T1000 (cell line): ENCODE results near the gene AZIN2.

Source experiments
- DNase-seq: peaks from one replicate; lab custom pipeline; 2025; ENCODE audit warnings: mixed read lengths; lab: John Stamatoyannopoulos, UW

The AZIN2 gene

DNA sequence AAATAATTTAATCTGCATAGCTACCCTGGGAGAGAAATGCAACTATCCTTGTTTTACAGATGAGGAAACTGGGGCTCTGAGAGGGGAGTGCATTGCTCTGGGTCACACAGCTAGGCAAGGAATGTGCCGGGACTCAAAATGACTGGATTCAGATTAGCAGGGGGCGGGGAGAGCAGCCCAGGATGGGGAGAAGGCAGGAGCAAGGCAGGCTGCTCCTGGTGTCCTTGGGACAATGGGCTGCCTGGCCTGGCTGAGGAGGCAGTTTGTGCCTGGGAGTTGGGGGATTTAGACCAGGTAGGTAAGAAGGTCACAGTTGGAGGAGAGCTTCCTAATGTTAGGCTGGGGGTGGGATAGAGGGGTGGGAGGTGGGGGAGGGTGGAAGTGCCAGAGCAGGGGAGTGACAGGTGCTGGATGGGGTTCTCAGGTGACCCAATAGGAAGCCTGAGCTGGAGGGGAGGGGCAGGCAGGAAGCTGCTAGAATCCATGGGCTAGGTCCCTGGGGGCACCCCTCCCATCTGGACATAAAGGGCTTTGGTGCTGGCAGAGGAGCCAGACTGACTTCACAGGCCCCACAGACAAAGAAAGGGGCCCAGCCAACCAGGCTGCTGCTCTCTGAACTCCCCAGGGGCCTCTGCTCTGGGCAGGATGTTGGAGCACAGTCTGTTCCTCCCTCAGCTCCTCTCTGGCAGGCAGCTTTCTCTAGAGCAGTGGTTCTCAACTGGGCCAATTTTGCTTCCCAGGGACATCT is 71.9 kb downstream of the AZIN2 start:
- no peak for DNase-seq

DNA sequence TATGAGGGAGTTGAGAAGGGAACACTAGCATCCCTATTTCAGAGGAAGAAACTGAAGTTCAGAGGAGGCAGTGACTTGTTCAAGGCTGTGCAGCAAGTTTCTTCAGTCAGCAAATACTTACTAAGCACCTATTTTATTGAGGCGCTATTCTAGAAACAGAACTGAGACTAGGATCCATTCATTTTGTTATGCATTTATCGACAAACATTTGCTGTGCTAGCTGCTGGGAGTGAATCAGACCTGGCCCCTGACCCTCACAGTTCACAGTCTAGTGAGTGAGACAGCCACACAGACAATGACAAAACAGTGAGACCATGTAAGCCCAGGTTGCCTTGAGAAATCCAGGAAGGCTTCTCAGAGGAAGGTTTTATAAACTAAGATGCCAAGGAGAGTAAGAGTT is 72.7 kb downstream of the AZIN2 start:
- no peak for DNase-seq

DNA sequence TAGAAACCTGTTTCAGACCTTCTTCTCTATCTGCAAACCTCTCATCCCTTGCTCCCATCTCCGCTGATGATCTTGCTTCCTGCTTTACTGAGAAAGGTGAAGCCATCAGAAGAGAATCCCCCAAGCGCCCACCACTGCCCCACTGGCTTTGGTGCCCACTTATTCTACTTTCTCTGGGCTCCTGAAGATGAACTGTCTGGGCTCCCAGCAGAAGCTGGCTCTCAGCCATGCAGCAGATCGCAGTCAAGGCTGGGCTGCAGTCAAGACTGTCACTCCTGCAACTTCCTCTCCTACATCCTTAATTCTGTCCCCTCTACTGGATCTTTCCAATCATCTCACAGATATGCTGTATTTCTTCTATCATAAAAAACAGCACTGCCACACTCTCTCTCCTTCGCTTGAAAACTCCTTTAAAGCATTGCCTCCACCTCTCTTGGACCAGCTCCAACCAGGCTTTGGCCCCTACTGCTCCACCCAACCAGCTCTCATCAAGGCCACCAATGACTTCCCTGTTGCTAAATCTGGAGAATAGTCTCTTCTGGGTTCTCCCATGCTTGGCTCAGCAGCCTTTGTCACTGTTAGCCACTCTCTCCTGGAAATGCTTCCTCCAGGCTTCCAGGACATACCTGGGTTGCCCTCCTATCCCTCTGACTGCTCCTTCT is 75.1 kb downstream of the AZIN2 start:
- DNase-seq: no peak

DNA sequence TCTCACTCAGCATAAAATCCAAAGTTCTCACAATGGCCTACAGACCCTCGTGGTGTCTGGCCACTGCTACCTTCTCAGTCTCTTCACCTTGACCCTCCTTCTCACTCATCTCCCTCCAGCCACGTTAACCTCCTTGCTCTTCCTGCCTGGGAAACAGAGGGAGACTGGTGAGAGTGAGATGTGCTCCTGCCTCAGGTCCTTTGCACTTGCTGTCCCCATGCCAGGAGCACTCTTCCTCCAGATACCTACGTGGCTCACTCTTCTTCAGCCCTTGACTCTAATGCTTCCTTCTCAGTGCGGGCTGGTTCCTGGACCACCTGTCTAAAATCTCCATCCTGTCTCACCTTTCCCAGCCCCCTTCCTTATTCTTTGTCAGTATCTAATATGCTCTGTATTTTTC is 76.2 kb downstream of the AZIN2 start:
- no peak for DNase-seq

DNA sequence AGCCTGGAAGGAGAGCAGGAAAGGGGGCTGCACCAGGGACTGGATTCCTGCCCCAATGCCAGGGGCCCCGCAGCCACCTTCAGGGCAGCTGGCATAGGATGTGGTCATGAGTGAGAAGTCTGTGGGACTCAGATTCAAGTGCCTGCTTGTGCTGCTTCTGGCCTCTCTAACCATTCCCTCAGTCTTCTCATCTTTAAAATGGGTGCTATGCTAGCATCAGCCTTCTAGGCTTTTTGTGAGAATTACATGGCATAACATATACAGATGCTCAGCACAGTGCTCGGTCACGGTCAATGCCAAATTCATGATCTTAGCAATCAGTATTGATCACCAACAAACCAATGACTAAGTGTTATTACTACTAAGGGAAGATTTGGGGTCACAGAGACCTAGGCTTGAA is 77.4 kb downstream of the AZIN2 start:
- DNase-seq: no peak

DNA sequence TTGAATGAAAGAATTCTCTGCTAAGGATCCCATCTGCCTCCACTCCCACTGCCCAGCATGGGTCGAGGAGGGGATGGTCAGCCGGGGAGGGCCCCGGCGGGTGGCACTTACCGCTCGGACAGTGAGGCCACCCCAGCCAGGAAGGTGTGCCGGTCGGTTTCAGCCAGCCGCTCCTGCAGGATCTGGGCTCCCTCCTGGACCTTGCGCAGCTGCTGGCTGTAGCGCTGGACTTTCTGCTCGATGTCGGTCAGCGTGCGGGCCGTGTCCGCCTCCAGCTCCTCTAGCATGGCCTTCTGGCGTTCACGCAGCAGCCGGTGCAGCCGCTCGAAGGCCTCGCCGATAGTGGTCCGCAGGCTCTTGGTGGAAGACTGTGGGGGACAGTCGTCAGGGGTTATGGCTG is 78.6 kb downstream of the AZIN2 start:
- DNase-seq: no peak

DNA sequence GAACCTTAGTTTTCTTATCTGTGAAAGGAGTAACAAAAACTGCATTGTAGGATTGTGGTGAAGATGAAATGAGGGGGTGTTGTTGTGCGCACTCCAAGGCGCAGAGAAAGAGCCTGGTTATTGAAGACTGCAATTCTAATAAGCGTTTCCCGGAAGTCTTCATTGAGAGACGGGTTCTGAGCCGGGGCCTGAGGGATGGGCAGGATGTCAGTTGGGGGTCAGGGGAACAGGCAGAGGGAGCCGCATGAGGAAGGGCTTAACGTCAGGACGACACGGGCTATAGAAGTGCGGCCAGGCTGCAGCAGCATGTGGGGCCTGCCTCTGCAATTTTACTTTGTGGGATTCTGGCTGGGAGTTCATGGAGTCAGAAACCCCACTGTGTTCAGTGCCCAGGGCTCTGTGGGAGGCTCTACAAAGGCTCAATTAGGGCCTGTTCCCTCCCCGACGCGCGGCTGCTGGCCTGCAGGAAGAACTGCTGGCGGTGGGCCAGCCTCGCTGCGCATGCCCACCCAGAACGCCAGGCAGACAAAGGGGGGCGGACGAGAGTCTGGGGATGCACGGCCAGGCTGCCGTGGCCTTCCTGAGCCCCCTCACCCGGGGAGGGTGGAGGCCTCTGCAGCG is 80.2 kb downstream of the AZIN2 start:
- no peak for DNase-seq

DNA sequence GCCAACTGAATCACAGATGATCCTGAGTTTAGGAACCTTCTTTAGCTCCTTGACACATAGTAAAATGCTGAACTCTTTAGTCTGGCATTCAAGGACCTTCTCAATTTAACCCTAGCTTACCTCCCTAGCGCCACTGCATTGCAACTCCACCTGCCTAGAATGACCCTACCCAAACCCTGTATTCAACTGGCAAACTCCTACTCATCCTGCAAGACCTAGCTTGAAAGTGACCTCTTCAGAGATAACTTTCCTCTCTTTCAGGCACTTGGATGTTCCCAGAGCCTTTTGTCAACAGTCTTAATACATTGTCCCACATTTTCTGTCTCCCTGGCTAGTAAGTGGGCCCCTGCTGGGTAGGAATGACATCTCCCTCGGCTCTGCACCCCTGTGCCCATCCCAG is 81.2 kb downstream of the AZIN2 start:
- DNase-seq: no peak

DNA sequence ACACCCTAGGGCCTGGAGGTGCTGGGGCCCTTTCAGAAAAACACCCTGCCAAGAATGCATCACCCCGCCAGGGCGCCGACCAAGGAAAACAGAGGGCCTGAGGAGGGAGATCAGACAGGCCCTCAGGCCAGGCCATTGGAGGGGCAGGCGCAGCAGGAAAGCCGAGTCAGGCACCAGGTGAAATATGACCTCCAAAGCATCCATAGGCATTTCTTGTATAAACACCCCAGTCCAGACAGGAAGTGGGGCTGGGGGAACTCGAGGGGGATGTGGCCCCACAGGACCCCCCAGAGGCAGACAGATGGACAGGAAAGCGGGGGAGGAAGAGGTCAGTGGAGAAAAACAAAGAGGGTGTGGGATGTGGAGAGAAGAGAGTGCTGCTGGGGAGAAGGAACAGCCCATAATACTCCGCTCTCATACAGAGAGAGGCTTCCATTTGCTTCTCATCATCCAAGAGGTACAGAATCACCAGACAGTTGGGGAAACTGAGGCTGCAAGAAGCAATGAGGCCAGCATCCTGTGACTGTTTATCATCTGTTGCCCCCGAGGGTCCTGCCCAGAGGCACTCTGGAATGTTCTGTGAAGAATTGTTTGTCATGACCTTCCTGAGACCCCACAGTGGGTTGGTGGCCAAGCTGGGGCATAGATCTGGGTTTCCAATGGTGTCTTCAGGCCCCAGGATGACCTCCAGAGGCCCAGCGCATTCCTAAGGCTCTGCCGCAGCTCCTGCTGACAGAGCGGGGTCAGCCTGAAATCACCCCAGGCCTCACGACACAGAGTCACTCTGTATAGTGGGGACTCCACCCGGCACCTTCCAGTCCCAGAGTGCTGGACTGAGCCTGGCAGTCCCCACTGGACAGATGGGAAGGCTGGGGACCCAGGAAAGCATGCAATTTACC is 82.9 kb downstream of the AZIN2 start:
- no peak for DNase-seq

DNA sequence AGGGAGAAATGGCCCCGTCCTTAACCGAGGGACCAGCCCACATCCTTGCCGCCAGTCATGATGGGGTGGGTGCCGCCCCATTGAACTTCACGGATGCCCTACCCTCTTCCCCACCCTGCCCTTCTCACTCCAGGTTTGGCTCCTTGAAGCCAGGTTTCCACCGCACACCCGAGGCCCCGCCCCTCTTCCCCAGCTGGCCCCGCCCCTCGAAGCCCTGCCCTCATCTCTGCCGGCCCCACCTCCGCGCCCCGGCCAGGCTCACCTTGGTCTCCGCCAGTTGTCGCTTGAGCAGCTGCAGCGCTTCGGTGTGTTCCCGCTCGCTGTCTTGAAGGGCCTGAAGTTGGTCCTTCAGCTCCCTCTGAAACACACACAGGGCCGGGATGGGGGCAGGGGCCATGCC is 84.3 kb downstream of the AZIN2 start:
- no peak for DNase-seq

DNA sequence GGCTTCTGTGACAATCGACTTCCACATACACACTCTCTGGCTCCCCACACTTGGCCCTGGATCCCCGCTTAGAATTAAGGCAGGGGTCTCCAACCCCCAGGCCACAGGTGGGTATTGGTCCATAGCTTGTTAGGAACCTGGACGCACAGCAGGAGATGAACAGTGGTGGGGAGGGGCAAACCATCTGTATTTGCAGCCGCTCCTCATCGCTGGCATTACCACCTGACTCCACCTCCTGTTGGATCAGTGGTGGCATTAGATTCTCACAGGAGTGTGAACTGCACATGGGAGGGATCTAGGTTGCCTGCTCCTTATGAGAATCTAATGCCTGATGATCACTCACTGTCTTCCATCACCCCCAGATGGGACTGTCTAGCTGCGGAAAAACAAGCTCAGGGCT is 84.9 kb downstream of the AZIN2 start:
- DNase-seq: no peak

DNA sequence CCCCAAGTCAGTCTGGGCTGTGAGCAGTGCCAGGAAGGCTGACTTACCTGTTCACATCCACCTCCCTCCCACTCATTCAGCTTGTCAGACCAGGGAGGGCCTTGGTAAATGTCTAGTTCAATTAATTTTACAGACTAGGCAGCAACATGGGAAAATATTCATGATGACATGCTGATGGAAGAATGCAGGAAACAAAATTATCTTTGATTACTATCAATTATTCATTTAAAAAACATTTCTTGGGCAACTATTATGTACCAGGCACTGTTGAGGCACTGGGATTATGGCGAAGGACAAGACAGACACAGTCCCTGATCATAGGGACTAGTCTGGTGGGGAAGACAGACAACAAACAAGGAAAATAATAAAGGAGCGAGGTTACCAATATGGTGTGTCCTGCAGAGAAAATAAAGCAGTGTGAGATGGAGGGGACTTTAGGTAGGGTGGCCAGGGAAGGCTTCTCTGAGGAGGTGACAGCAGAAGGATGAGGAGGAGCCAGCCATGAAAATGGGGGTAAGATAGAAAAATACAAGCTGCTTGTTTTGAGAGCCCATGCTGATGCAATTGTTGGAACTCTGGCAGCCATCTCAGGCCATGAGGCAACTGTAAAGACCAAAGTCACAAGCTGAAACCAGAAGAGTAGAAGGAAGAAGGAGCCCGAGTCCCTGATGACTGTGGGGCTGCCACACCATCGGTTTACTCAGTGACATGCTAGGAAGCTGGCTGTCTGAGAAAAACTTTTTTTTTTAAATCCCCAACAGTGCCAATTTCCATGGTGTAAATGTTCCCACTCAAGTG is 86.9 kb downstream of the AZIN2 start:
- no peak for DNase-seq

DNA sequence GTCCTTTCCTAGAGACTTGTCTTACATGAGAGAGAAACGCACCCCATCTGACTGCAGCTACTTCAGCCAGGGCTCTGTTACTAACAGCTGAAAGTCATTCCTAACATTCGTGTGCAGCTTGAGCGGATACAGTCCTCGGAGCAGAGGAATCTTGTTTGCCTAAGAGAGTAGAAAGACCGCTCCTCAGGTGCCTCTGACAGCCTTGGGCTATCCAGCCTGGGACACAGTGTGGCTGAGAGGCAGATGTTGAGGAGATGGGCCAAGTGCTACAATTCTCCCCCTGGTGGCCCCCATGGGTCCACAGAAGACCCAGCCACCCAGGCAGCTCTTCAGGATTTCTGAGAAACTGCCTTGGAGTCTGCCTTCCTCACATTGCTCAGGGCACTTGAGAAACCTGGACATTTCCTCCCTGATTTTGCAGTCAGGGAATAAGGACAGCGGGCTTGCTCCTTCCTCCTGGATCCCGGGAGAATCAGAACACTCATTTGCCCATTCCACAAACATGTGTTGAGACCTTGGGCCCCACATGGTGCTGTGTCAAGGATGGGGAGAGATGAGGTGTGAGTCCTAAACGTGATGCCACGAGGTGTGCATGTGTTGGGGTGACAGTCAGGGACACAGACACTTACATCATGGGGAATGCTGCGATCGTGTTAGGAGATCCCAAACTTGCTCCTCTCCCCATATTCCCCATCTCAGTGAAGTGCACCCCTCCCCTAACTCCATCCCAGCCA is 87.8 kb downstream of the AZIN2 start:
- DNase-seq: no peak

DNA sequence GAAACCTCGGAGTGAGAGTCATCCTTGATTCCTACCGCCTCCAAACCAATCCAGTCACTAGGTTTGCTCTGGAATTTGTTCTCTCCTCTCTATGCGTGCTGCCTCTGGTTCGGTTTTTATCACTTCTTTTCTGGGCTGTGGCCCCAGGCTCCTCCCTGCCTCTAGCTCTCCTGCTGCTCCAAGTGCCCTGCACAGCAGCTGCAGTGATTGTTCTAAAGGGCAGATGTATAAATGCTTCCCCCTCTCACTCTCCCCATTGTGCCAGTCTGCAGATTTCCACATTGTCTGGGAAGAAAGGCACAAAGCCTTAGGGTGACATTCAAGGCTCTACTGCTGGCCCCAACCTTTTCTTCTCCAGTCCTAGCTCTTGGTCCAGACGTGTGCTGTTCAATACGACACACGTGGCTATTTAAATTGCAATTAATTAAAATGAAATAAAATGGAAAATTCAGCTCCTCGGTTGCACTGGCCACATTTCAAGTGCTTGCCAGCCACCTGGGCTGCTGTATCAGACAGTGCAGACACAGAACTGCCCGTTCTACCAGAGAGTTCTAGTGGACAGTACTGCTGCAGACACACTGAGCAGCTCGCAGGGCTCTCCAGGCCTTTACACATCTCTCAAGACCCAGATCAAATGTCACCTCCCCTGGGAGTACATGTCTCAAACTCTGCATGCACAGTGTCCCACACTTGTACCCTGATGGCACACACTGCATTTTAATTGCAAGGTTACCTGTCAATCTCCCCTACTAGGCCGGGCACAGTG is 88.5 kb downstream of the AZIN2 start:
- DNase-seq: no peak
